CD14-positive monocyte (primary cell): ENCODE data around the gene ABCF3. TPM values are rescaled to one million over a fixed set of nuclear protein-coding genes. Genes with fewer than 3 reads are reported as not detected.

Experiments used
- DNase-seq, 3 donors: peaks; one replicate each; pipeline ENCODE4 v3.0.0-alpha.2; 2011 to 2022
- H2AFZ ChIP-seq: 2 replicates; pipeline ENCODE4 v1.6.0; 2012; ENCODE audit warnings: mild to moderate bottlenecking, low read depth, low read length, inconsistent platforms; ENCODE audit not compliant: insufficient read depth, poor library complexity, severe bottlenecking
- H3K27ac ChIP-seq, 2 donors: 1 replicate in 1 of 2; 2 replicates in 1 of 2; pipeline ENCODE4 v1.5.1; 2012 to 2013; ENCODE audit warnings: low read length in 2 of 2, control low read depth in 1 of 2, inconsistent platforms in 1 of 2, low read depth in 1 of 2, mild to moderate bottlenecking in 1 of 2
- H3K27me3 ChIP-seq, 2 donors: one replicate each; pipeline versions ENCODE4 v1.6.0 to v1.6.1; 2011 to 2013; ENCODE audit warnings: low read length in 2 of 2; ENCODE audit not compliant: control insufficient read depth in 2 of 2, insufficient read depth in 2 of 2
- H3K36me3 ChIP-seq, 2 donors: replicated peaks in 1 of 2; 1 replicate in 1 of 2; 2 replicates in 1 of 2; pipeline versions ENCODE4 v1.5.1 to v1.6.1; 2012 to 2013; ENCODE audit warnings: low read length in 2 of 2, control low read depth in 1 of 2, inconsistent platforms in 1 of 2, mild to moderate bottlenecking in 1 of 2; ENCODE audit not compliant: insufficient read depth in 2 of 2, control insufficient read depth in 1 of 2
- H3K4me1 ChIP-seq, 2 donors: 1 replicate in 1 of 2; 2 replicates in 1 of 2; pipeline versions ENCODE4 v1.5.1 to v1.6.1; 2012 to 2013; ENCODE audit warnings: low read length in 2 of 2, control low read depth in 1 of 2, inconsistent platforms in 1 of 2, mild to moderate bottlenecking in 1 of 2, moderate library complexity in 1 of 2; ENCODE audit not compliant: insufficient read depth in 2 of 2, control insufficient read depth in 1 of 2
- H3K4me2 ChIP-seq: replicated peaks from 2 replicates; pipeline ENCODE3; 2012; ENCODE audit warnings: low read length, moderate library complexity, mild to moderate bottlenecking; ENCODE audit not compliant: poor library complexity, severe bottlenecking; ENCODE audit errors: extremely low read depth
- H3K4me3 ChIP-seq, 3 experiments: fragments of 200-600 bp in 1 of 3; sonication (generic) in 1 of 3; replicated peaks in 1 of 3; 1 replicate in 2 of 3; 2 replicates in 1 of 3; pipeline ENCODE4 v1.5.1; 2011 to 2013; ENCODE audit warnings: low read length in 3 of 3, mild to moderate bottlenecking in 3 of 3, control low read depth in 2 of 3, low read depth in 2 of 3, inconsistent platforms in 1 of 3, moderate library complexity in 1 of 3
- H3K79me2 ChIP-seq: 2 replicates; pipeline ENCODE4 v1.6.0; 2012; ENCODE audit warnings: mild to moderate bottlenecking, control low read depth, inconsistent platforms, low read length, moderate library complexity; ENCODE audit not compliant: insufficient read depth
- H3K9ac ChIP-seq: 2 replicates; pipeline ENCODE4 v1.6.0; 2017; ENCODE audit warnings: low read length, mild to moderate bottlenecking; ENCODE audit not compliant: insufficient read depth, poor library complexity, severe bottlenecking
- H3K9me3 ChIP-seq, 2 donors: replicated peaks in 1 of 2; 1 replicate in 1 of 2; 2 replicates in 1 of 2; pipeline versions ENCODE4 v1.5.1 to v1.6.1; 2012 to 2013; ENCODE audit warnings: low read length in 2 of 2, control low read depth in 1 of 2; ENCODE audit not compliant: control insufficient read depth in 1 of 2, insufficient read depth in 1 of 2
- H4K20me1 ChIP-seq: 2 replicates; pipeline ENCODE4 v1.6.0; 2012; ENCODE audit warnings: mild to moderate bottlenecking, low read length, control low read depth, moderate library complexity; ENCODE audit not compliant: insufficient read depth
- H3K27ac Mint-ChIP-seq, 7 donors: one replicate each; pipeline ENCODE4 v1.8.0; 2020; ENCODE audit warnings: mild to moderate bottlenecking in 7 of 7, mixed read lengths in 7 of 7, moderate library complexity in 6 of 7, inconsistent platforms in 2 of 7
- H3K27me3 Mint-ChIP-seq, 3 donors: one replicate each; pipeline ENCODE4 v1.8.0; 2021 to 2022; ENCODE audit warnings: low read depth in 3 of 3, mild to moderate bottlenecking in 3 of 3, mixed read lengths in 3 of 3, moderate library complexity in 3 of 3, inconsistent platforms in 1 of 3
- H3K36me3 Mint-ChIP-seq, 2 donors: one replicate each; pipeline ENCODE4 v1.8.0; 2020; ENCODE audit warnings: mixed read lengths in 2 of 2, inconsistent platforms in 1 of 2, mild to moderate bottlenecking in 1 of 2
- H3K4me1 Mint-ChIP-seq: one replicate; pipeline ENCODE4 v1.8.0; 2020; ENCODE audit warnings: mild to moderate bottlenecking, mixed read lengths
- H3K4me3 Mint-ChIP-seq, 2 donors: one replicate each; pipeline ENCODE4 v1.8.0; 2020; ENCODE audit warnings: mild to moderate bottlenecking in 2 of 2, mixed read lengths in 2 of 2, moderate library complexity in 1 of 2
- H3K9me3 Mint-ChIP-seq, 7 donors: one replicate each; pipeline ENCODE4 v1.8.0; 2020 to 2022; ENCODE audit warnings: mixed read lengths in 7 of 7, mild to moderate bottlenecking in 6 of 7, moderate library complexity in 6 of 7, inconsistent platforms in 2 of 7
- CTCF ChIP-seq: fragments of 200-600 bp; IDR thresholded peaks from one replicate; pipeline ENCODE4 v1.8.0; 2022; ENCODE audit warnings: antibody characterized with exemption, mild to moderate bottlenecking
- WGBS: methylation state at CpG from one replicate; pipeline ENCODE4 v1.1.5; 2013; ENCODE audit warnings: missing lambda C conversion rate; ENCODE audit not compliant: insufficient coverage; 5-methylcytosine and 5-hydroxymethylcytosine counted together
- intact Hi-C, 2 donors: fragments of 100-400 bp; cut with micrococcal nuclease; formaldehyde crosslinking; loops; one replicate each; pipeline versions ENCODE4 v1.15.0 to v1.15.1; 2023
- polyA plus RNA-seq, 3 donors: library from polyadenylated mRNA; depleted of rRNA in 1 of 3; unstranded in 2 of 3; stranded (reverse) in 1 of 3; fragments of 300-500 nt in 2 of 3; fragments of >200 nt in 1 of 3; fragmentation: Illumina TruSeq in 2 of 3; gene quantifications; 1 replicate in 2 of 3; 2 replicates in 1 of 3; pipeline ENCODE4 v1.2.3, GENCODE V29; 2012 to 2021

Gene ABCF3
- polyA plus RNA-seq, 3 donors: 13.5 to 74.8 (median 13.9) TPM

- peaks cover 49 to 57% of the 10 kb centered on the region in 2 donors for H3K27me3 ChIP-seq
Observed at GRCh38 chr3:184231671-184232070, 45.7 kb downstream of the ABCF3 start.

GRCh38 chr3:184233127-184233843, 47.3 kb downstream of the ABCF3 start:
- Mint-ChIP-seq H3K27ac (peak overlapping the region in 1 of 7 donors; percentile 6), H3K27me3 (peaks cover 43 to 56% (median 44%) of the 10 kb centered on the region in 3 donors), H3K36me3 (no peaks in the 10 kb centered on the region), H3K9me3 (peaks cover 0 to 13% (median 6%) of the 10 kb centered on the region in 7 donors), H3K4me3 (peak overlapping the region in 1 of 2 donors; percentile 30), H3K4me1 (peaks cover 8% of the 10 kb centered on the region)
- Histone ChIP-seq H4K20me1 (no peaks in the 10 kb centered on the region), H3K27me3 (peaks cover 39 to 46% of the 10 kb centered on the region in 2 donors), H3K9me3 (peaks cover 0 to 15% of the 10 kb centered on the region in 2 donors), H2AFZ (no peak overlapping the region), H3K9ac (no peak overlapping the region), H3K27ac (no peak overlapping the region), H3K4me2 (no peak overlapping the region), H3K4me3 (no peak overlapping the region), H3K4me1 (peaks cover 4 to 8% of the 10 kb centered on the region in 2 donors), H3K36me3 (no peaks in the 10 kb centered on the region), H3K79me2 (no peaks in the 10 kb centered on the region)
- no peak for DNase-seq
- no peak for TF ChIP-seq CTCF
- 95% methylated on average over 22 of the region's 23 CpGs for WGBS
- intact Hi-C loops: no loop called here

More at GRCh38 chr3:184231671-184232070, 45.7 kb downstream of the ABCF3 start:
- Histone ChIP-seq H3K36me3 (no peaks in the 10 kb centered on the region), H4K20me1 (no peaks in the 10 kb centered on the region), H3K79me2 (no peaks in the 10 kb centered on the region), H2AFZ (no peak overlapping the region), H3K27ac (no peak overlapping the region), H3K4me1 (peaks cover 4 to 8% of the 10 kb centered on the region in 2 donors), H3K4me3 (no peak overlapping the region), H3K4me2 (no peak overlapping the region), H3K9ac (no peak overlapping the region), H3K9me3 (peaks cover 0 to 15% of the 10 kb centered on the region in 2 donors)
- DNase-seq: no peak
- H3K27me3 Mint-ChIP-seq: peaks cover 54 to 70% (median 57%) of the 10 kb centered on the region in 3 donors
- H3K4me1 Mint-ChIP-seq: peaks cover 8% of the 10 kb centered on the region
- no peak for TF ChIP-seq CTCF
- H3K9me3 Mint-ChIP-seq: peaks cover 0 to 16% (median 6%) of the 10 kb centered on the region in 7 donors
- H3K27ac Mint-ChIP-seq: peak overlapping the region in 1 of 7 donors; percentile 47
- no peaks in the 10 kb centered on the region for H3K36me3 Mint-ChIP-seq
- H3K4me3 Mint-ChIP-seq: peak overlapping the region in 1 of 2 donors; percentile 81
- intact Hi-C loops: no loop called here
- WGBS: 58% methylated on average over 3 of the region's 3 CpGs
